Ectodermal cell (in vitro differentiated cells): ENCODE measurements around the gene FANCC.

Experiments
- H3K27ac ChIP-seq: 2 replicates; pipeline ENCODE4 v1.7.0; 2013; ENCODE audit warnings: mild to moderate bottlenecking, low read depth, low read length; ENCODE audit not compliant: insufficient read depth, poor library complexity, severe bottlenecking
- H3K27me3 ChIP-seq: 2 replicates; pipeline ENCODE4 v1.7.0; 2013; ENCODE audit warnings: mild to moderate bottlenecking, low read length; ENCODE audit not compliant: insufficient read depth, control insufficient read depth, poor library complexity, severe bottlenecking
- H3K36me3 ChIP-seq: one replicate; pipeline ENCODE4 v1.7.0; 2013; ENCODE audit warnings: low read length; ENCODE audit not compliant: control insufficient read depth, insufficient read depth
- H3K4me1 ChIP-seq: one replicate; pipeline ENCODE4 v1.7.0; 2013; ENCODE audit warnings: low read length; ENCODE audit not compliant: control insufficient read depth, insufficient read depth
- H3K4me3 ChIP-seq: 2 replicates; pipeline ENCODE4 v1.7.0; 2013; ENCODE audit warnings: low read depth, low read length, control low read depth; ENCODE audit not compliant: insufficient read depth
- H3K9me3 ChIP-seq: 2 replicates; pipeline ENCODE4 v1.7.0; 2013; ENCODE audit warnings: mild to moderate bottlenecking, low read length, moderate library complexity; ENCODE audit not compliant: control insufficient read depth
- WGBS, 2 experiments: methylation state at CpG; one replicate each; pipeline ENCODE4 v1.1.7; 2013; ENCODE audit warnings: missing lambda C conversion rate in 2 of 2; 5-methylcytosine and 5-hydroxymethylcytosine counted together

FANCC gene

GRCh38 chr9:95197692-95198271 is 119.7 kb downstream of the FANCC start:
- no peaks in the 10 kb centered on the region for H3K36me3 ChIP-seq
- no peak overlapping the region for H3K4me3 ChIP-seq
- no peak overlapping the region for H3K27ac ChIP-seq
- 89 to 94% methylated on average over 3 of the region's 3 CpGs for WGBS, 2 experiments
- no peaks in the 10 kb centered on the region for H3K27me3 ChIP-seq
- no peaks in the 10 kb centered on the region for H3K9me3 ChIP-seq
- H3K4me1 ChIP-seq, result peaks cover 7% of the 10 kb centered on the region

- H3K27me3 ChIP-seq, result no peaks in the 10 kb centered on the region
- H3K27ac ChIP-seq, result no peak overlapping the region
- WGBS, 2 experiments, result 94 to 95% methylated on average over 5 of the region's 5 CpGs
- H3K4me1 ChIP-seq, result no peaks in the 10 kb centered on the region
- no peaks in the 10 kb centered on the region for H3K36me3 ChIP-seq
- H3K4me3 ChIP-seq, result no peak overlapping the region
- no peaks in the 10 kb centered on the region for H3K9me3 ChIP-seq
Measured at GRCh38 chr9:95193480-95193879, 124.0 kb downstream of the FANCC start.

GRCh38 chr9:95193067-95193466 is 124.4 kb downstream of the FANCC start:
- no peaks in the 10 kb centered on the region for H3K4me1 ChIP-seq
- H3K27ac ChIP-seq, result no peak overlapping the region
- no peaks in the 10 kb centered on the region for H3K27me3 ChIP-seq
- no peaks in the 10 kb centered on the region for H3K36me3 ChIP-seq
- WGBS, 2 experiments, result 84 to 88% methylated on average over 8 of the region's 8 CpGs
- no peak overlapping the region for H3K4me3 ChIP-seq
- H3K9me3 ChIP-seq, result no peaks in the 10 kb centered on the region

- 88 to 95% methylated on average over 1 of the region's 1 CpG for WGBS, 2 experiments
- H3K27me3 ChIP-seq, result no peaks in the 10 kb centered on the region
- H3K4me1 ChIP-seq, result no peaks in the 10 kb centered on the region
- no peak overlapping the region for H3K27ac ChIP-seq
- H3K4me3 ChIP-seq, result no peak overlapping the region
- no peaks in the 10 kb centered on the region for H3K36me3 ChIP-seq
- H3K9me3 ChIP-seq, result no peaks in the 10 kb centered on the region
Measured at GRCh38 chr9:95192631-95193030, 124.9 kb downstream of the FANCC start.

GRCh38 chr9:95190413-95190812 is 127.1 kb downstream of the FANCC start:
- H3K27me3 ChIP-seq, result no peaks in the 10 kb centered on the region
- H3K27ac ChIP-seq, result no peak overlapping the region
- no peaks in the 10 kb centered on the region for H3K4me1 ChIP-seq
- no peaks in the 10 kb centered on the region for H3K36me3 ChIP-seq
- H3K4me3 ChIP-seq, result no peak overlapping the region
- no peaks in the 10 kb centered on the region for H3K9me3 ChIP-seq
- 90 to 91% methylated on average over 4 of the region's 4 CpGs for whole genome bisulfite sequencing, 2 experiments

- Histone ChIP-seq H3K9me3 (no peaks in the 10 kb centered on the region), H3K27me3 (no peaks in the 10 kb centered on the region), H3K27ac (no peak overlapping the region), H3K36me3 (no peaks in the 10 kb centered on the region), H3K4me1 (no peaks in the 10 kb centered on the region), H3K4me3 (no peak overlapping the region)
- WGBS, 2 experiments, result 83 to 88% methylated on average over 6 of the region's 7 CpGs
Measured at GRCh38 chr9:95189251-95190098, 128.0 kb downstream of the FANCC start.

- 91% methylated on average over 4 of the region's 4 CpGs for WGBS, 2 experiments
- Histone ChIP-seq H3K27me3 (no peaks in the 10 kb centered on the region), H3K27ac (no peak overlapping the region), H3K4me3 (no peak overlapping the region), H3K36me3 (no peaks in the 10 kb centered on the region), H3K4me1 (no peaks in the 10 kb centered on the region), H3K9me3 (no peaks in the 10 kb centered on the region)
Measured at GRCh38 chr9:95188459-95188858, 129.1 kb downstream of the FANCC start.

- Histone ChIP-seq H3K4me3 (no peak overlapping the region), H3K27ac (no peak overlapping the region), H3K9me3 (no peaks in the 10 kb centered on the region), H3K4me1 (peaks cover 5% of the 10 kb centered on the region), H3K36me3 (no peaks in the 10 kb centered on the region), H3K27me3 (no peaks in the 10 kb centered on the region)
- 89 to 91% methylated on average over 2 of the region's 2 CpGs for WGBS, 2 experiments
Measured at GRCh38 chr9:95185956-95186355, 131.6 kb downstream of the FANCC start.

GRCh38 chr9:95182854-95183563 is 134.5 kb downstream of the FANCC start:
- 54 to 55% methylated on average over 11 of the region's 11 CpGs for WGBS, 2 experiments
- H3K4me3 ChIP-seq, result no peak overlapping the region
- no peak overlapping the region for H3K27ac ChIP-seq
- no peaks in the 10 kb centered on the region for H3K27me3 ChIP-seq
- peaks cover 5% of the 10 kb centered on the region for H3K4me1 ChIP-seq
- no peaks in the 10 kb centered on the region for H3K9me3 ChIP-seq
- no peaks in the 10 kb centered on the region for H3K36me3 ChIP-seq

GRCh38 chr9:95181835-95182234 is 135.7 kb downstream of the FANCC start:
- 86 to 94% methylated on average over 4 of the region's 4 CpGs for WGBS, 2 experiments
- no peaks in the 10 kb centered on the region for H3K36me3 ChIP-seq
- no peaks in the 10 kb centered on the region for H3K9me3 ChIP-seq
- no peak overlapping the region for H3K4me3 ChIP-seq
- no peaks in the 10 kb centered on the region for H3K27me3 ChIP-seq
- H3K4me1 ChIP-seq, result peaks cover 5% of the 10 kb centered on the region
- H3K27ac ChIP-seq, result no peak overlapping the region
